Stimulated activated CD4-positive, alpha-beta T cell treated with anti-CD3 and anti-CD28 coated beads, TNF-alpha, amount 100 ng/mL, for 48 hours (primary cell): ENCODE results near the gene ZNFX1.
"Not testable (repeated sequence)": the region's sequence is repeated elsewhere in the genome, so short reads cannot be mapped to it uniquely, and the experiment has no call there.

Experiments used
- DNase-seq, 3 donors: peaks; one replicate each; pipeline ENCODE4 v3.0.0-alpha.2; 2020; ENCODE audit warnings: low read depth in 3 of 3

ZNFX1 gene

DNA sequence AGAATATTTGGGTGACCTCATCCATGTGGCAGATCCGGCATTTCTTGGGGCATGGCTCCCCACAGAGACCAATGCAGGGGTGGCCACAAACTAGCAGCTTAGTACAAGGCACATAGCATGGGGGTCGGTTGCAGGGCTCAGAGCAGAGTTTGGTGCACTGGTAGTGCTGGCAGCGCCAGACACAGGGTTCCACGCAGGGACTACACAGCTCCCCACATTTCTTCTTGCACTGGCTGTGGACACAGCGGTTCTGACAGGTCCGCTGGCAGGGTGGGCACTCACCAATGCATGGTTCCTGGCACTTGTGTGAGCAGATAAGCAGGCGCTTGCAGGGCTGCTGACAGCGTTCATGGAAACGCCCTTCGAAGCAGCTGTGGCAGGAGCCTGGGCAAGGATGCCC, 29.6 kb downstream of the ZNFX1 start:
- no peak for DNase-seq

DNA sequence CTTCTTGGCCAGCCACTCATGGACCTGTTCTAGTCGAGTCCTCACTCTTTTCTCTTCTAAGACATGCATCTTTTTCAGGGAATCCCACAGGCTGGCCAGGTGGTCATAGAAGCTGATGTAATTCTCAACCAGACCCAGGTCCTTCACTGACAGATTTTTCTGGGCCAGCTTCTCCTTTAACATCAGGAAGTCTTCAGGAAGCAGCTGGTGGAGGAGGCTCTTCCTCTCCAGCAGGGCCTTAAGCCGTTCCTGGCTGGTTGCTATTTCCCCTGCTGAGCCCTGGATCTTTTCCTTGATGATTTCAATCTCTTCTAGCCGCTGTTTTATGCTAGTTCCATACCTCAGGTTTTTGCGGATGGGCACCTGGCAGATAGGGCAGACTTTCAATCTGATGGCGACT, 30.1 kb downstream of the ZNFX1 start:
- DNase-seq = no peak

DNA sequence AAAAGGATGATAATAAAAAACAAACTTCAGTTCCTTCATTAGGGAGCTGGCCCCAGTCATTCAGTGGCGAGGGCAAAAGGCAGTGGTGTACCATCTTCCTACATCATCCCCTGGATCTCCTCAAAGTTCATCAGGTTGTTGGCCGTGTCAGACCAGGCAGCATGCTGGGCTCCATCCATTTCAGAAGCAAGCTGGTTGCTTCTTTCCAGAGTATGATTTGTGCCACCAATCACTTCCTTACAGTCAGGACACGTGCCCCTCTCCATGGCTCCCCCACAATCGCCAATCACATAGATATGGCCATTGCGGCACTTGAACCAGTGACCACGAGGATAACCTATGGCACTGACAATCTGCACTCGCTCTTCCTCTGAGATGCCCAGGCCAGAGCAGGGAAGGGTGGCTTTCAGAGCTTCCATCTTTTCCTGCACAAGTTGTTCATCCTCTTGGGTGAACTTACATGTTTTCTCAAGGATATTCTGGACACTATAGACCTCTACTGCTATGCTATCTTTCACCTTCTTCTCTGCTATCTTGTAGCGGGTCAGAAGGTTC, 30.6 kb downstream of the ZNFX1 start:
- no peak for DNase-seq

- no peak for DNase-seq
Observed at GRCh38 chr20:49245921-49246740, 31.7 kb downstream of the ZNFX1 start.

- no peak for DNase-seq
Observed at GRCh38 chr20:49237531-49237930, 40.3 kb downstream of the ZNFX1 start.

GRCh38 chr20:49236301-49236700, 41.6 kb downstream of the ZNFX1 start:
- no peak for DNase-seq

- no peak for DNase-seq
Observed at GRCh38 chr20:49234831-49235230, 43.0 kb downstream of the ZNFX1 start.

GRCh38 chr20:49233226-49233625, 44.6 kb downstream of the ZNFX1 start:
- DNase-seq = no peak

- DNase-seq = no peak
Observed at GRCh38 chr20:49231471-49231870, 46.4 kb downstream of the ZNFX1 start.

DNA sequence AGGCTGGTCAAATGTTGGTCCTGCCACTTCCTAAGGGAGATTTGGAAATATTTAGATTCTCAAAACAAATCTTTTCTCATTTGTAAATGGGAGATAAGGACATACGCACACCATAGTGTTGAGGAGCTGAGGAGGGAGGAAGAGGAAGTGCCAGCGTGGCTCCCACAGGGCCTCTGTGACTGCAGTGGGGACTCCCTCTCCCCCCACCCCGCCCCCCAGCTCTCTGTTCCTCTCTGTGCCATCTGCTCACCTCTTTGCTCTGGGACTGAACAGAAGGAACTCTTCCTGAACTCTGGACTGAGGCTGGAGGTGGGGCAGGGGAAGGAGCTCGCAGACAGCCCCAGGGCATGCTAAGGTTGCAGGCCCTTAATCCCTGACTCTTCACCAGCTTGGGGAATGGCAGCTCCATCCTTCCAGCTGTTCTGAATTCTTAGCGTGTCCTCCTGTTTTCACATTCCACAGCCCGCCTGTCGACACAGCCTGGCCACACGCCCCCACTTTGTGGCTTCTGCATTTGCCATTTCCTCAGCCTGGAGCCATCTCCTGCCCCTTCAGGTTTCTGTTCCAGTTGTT, 47.2 kb downstream of the ZNFX1 start:
- DNase-seq = no peak

GRCh38 chr20:49230021-49230420, 47.8 kb downstream of the ZNFX1 start:
- DNase-seq = no peak

DNA sequence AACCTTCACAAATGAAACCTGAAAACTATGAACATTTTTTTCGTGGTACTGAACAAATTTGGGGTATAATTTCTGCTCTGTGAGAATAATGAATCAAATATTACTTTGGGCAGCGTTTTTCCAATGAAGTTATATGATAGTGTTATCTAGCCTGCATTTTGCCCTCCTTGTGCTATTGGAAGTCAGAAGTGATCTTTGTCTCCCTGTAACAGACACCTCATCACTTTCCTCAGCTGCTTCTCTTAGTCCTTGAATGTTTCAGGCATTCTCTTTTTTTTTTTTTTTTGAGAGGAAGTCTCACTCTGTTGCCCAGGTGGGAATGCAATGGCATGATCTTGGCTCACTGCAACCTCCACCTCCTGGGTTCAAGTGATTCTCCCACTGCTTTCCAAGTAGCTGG, 48.5 kb downstream of the ZNFX1 start:
- no peak for DNase-seq

- DNase-seq = no peak
Observed at GRCh38 chr20:49228676-49229075, 49.2 kb downstream of the ZNFX1 start.

DNA sequence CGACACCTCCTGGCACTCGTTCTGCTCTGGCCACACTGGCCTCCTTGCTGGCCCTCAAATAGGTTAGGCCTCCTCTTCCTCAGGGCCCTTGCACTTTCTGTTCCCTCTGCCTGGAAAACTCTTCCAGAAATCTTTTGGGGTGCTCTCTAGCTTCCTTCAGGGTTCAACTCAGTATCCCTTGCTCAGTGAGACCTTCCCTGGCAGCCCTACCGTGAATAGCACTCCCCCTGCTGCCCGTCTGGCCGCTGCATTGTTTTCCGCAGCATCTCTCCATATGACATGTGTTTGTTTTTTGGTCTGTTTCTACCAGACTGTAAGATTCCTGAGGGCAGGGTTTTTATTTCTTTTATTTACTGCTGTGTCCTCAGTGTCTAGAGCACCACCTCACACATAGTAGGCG, 52.0 kb downstream of the ZNFX1 start:
- DNase-seq = no peak

GRCh38 chr20:49219924-49220831, 57.7 kb downstream of the ZNFX1 start:
- DNase-seq = no peak

- DNase-seq = peak; percentile 93 to 95 (median 94)
Observed at GRCh38 chr20:49219091-49219923, 58.5 kb downstream of the ZNFX1 start, which contains the start of gene DDX27. TSS of gene DDX27 (plus strand) at chr20:49219416. CDS start at chr20:49219449, 33 bp downstream.

DNA sequence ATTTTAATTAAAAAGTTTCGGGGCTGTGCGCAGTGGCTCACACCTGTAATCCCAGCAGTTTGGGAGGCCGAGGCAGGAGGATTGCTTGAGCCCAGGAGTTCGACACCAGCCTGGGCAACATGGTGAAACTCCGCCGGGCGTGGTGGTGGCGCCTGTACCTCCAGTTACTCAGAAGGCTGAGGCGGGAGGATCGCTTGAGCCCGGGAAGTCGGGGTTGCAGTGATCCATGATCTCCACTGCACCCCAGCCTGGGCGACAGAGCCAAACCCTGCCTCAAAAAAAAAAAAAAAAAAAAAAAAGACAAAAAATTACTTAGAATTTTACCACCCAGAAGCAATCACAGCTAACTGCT, 59.1 kb downstream of the ZNFX1 start:
- not testable (repeated sequence) for DNase-seq

DNA sequence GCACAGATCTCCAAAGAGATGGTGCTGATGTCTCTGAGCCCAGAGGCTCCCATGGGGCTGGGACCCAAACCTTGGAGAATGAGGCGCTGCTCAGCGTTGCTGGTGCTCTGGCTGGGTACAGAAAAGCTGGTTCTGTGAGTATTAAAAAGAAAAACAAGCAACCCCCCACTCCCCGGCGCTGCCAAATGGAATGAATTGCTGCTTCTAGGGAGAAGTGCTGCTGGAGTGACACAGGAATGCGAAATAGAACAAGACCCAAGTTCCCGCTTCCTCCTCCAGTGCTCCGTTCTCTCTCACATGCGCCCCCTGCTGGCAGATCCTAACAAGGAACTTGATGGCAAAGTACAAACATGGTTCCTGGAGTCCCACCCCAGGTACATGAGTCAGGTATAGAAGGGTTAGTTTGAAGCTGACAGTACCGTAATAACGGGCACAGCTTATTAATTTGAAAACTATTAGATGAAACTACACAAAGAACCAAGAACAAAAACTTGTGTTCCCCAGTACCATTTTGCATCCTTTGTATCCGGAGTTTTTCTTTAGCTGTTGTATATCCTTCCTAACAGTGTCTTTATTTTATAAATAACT, 60.8 kb downstream of the ZNFX1 start:
- DNase-seq = peak; percentile 89 to 99 (median 97)

DNA sequence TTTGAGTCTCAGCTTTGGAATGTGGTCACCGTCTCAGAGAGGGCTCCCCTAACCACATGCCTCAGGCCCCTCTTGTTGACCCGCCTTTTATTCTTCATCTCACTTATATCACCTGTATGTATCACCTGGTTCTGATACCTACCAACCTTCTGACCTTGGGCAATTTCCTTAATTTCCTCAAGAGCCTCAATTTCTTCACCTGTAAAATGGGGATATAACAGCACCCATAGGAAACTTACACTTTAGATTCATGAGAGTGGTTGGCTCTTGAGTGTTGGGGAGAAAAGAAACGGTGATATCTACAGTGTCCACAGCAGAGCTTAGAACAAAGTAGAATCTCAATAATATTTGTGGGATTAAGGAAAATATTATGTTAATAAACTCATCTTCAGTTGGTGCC, 62.6 kb downstream of the ZNFX1 start:
- DNase-seq = no peak

- DNase-seq = no peak
Observed at GRCh38 chr20:49214571-49214970, 63.3 kb downstream of the ZNFX1 start.

DNA sequence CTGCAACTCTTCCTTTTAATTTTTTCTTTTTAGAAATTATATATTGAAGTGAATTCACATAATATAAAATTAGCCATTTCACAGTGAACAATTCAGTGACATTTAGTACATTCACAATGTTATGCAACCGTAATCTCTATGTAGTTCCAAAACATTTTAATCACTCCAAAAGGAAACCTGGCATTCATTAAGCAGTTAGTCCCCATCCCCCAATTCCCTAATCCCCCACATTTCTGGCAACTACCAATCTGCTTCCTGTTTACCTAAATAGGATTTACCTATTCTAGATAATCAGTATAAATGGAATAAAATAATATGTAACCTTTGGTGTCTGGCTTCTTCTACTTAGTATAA, 67.1 kb downstream of the ZNFX1 start:
- DNase-seq = no peak
